Measurements from ENCODE around the gene ZNF630.
A peak's percentile ranks its signal among the peaks of the same experiment; 100 is the strongest.
"Not testable (repeated sequence)": the region's sequence is repeated elsewhere in the genome, so short reads cannot be mapped to it uniquely, and the experiment has no call there.

Gene ZNF630
- 1.3 reads per million for total RNA-seq

DNA sequence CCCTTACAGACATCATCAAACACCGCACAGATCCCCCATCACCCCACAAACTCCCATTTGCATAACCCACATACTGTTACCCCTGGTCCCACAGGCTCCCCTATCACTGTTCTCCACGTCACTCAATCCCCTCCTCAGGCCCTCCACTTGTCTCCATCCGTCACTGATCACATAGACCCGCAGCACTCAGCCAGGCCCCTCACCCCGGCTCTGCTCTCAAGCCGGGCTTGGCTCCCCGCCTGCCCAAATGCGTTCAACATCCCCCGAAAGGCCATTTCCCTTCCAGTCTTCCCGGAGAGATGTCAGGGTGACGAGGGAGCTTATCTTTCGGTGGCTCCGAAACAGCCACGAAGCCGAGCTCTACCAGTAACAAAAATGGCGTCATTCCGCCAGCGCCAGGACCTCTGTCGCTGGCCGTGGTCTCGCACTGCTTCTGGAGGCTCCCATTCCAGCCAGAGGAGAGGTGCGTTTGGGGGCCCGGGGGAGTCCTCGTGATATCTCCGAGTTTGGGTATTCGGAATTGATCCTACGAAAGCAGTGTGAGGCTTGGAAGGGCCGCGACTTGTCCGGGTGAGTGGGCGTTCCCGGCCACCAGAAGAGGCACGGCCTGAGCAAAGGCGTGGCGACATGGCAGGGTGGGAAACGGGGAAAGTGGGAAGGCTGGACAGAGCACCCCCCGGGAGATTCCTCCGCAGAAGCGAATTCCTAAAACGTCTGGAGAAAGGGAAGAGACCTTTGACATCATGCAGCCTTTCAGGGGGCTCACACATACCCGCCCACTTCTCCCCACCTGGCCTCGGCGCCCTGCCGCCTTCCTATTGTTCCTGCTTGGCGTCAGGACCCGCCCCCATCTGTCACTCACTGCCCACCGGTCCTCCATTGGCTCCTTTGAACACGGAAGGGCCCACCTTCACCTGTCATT, at the start of gene ZNF630:
Gene ZNF630 (minus strand): TSS at position 577 of the 922 bp plus-strand sequence. CDS start 4,754 bp downstream, outside the sequence.
- peak; percentile 8 for DNase-seq

DNA sequence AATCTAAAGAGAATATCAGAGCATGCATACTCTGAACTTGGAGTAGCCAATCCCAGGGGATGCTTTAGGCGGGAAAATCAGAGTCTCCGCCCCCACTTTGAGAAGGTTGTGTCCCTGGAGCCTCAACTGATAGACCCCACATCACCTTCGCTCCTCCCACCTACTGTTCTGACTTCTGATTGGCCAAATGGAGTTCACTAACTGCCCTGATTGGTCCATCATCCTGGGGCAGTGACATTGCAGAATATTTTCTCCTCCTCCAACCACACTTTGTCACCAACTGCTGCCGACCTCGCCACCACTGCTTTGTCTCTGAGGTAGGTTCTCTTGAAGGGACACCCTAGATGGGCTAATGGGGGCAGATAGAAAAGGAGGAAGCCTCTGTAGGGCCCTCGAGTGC, 36.3 kb upstream of the ZNF630 start:
- no peak for DNase-seq

DNA sequence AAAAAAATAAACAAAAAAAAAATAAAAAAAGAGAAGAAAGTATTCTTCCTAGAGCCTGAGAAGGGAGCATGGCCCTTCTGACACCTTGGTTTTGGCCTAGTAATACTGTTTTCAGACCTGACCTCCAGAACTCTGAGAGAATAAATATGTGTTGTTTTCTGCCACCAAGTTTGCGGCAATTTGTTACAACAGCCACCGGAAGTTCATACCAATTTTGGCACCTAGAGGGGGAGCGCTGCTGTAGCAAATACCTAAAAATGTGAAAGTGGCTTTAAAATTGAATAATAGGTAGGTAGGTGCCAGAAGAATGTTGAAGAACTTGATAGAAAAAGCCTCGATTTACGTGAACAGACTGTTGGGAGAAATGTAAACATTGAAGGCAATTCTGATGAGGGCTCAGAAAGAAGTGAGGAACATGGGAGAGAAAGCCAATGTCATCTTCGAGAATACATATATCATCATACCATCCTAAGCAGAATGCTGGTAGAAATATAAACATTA, 31.5 kb upstream of the ZNF630 start:
- no peak for DNase-seq

DNA sequence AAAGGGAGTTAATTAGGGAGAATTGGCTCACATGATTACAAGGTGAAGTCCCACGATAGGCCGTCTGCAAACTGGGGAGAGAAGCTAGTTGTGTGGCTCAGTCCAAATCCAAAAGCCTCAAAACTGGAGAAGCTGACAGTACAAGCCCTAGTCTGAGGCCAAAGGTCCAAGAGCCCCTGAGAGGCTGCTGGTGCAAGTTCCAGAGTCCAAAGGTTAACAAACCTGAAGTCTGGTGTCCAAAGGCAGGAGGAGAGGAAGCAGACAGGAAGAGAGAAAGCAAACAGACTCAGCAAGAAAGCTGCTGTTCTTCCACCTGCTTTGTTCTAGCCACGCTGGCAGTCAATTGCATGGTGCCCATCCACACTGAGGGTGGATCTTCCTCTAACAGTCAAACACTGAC, 30.0 kb upstream of the ZNF630 start:
- no peak for DNase-seq

DNA sequence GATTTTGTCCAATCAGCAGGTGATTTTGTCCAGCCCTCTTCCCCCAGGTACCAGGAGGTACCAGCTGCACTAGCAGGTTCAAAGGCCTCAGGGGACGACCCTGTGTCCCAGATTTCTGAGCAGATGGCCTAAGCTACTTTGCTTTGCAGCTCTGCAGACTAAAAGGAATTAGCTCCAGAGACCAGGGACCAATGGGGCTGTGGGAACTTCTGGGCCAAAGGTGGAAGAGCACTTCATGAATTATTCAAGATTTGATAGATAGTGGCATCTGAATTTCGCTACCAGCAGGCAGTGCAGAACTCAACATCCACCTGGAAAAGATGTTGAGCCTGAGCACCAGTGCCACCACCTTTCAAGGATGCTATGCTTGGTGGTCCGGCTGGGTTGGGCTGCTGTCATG, 21.1 kb upstream of the ZNF630 start:
- not testable (repeated sequence) for DNase-seq

DNA sequence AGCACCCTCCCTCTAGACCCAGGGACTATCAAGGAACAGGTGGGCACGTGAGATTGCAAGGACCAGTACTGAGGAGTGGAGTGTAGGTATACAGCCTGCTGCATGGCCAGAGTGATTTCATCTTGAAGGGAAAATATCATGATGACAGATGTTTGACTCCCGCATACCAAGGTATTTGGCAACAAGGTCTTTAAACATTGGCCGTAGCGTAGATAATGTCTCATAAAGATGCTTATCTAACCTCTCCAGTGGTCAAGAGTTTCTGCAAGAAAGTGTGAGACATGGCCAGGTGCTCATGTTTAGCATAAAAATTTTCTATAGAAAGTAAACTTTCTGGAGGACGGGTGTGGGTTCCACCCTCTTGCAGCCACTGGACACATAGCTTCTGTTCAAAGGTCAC, 18.7 kb upstream of the ZNF630 start:
- DNase-seq = no peak

DNA sequence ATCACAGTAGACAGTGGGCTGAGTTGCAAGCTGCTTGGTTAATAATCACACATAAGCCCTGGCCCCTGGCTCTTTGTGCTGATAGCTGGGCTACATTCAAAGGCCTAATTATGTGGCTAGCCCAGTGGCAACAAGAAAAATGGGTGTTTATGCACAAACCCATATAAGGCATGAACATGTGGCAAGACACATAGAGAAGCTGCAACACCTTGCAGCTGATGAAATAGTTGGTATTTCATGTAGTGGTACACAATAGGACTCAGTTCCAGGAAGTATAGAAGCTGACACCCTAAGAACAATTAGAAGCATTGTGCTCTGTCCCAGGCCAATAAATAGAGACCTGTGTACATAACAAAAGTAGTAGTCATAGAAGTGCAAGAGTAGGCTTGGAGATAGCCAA, 14.6 kb upstream of the ZNF630 start:
- DNase-seq = no peak

DNA sequence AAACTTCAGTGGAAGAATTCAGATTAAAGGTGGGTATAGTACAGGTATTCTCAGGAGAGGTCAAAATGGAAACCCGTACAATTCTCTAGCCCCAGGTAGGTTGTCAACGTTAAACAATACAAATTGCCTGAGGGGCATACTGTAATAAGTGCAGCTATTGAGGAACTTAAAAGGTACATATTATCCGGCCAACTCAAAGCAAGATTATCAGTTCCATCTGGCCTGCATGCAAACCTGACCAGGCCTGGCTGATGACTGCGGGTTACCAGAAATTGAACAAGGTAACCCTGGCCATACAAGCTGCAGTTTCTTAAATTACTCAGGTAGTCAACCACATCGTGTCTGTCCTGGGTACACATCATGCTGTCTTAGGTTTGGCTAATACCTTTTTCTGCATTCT, 12.3 kb upstream of the ZNF630 start:
- no peak for DNase-seq

DNA sequence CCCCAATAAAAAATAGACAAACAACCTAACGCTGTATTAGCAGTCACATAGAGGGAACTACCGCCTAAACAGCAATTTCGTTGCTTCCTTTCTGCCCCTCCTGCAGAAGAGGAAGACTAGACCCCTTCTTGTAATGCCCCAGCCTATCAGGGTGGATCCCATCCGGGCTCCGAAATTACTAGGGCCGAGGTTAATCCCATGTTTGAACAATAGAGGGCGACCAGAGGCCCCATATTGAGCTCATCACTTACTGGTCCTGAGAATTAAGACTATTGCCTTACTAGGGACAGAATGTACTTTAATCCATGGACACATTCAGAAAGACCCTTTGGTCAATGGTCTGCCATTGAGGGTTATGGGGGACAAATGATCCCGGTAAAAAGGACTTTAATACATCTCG, 11.8 kb upstream of the ZNF630 start:
- peak; percentile 5 for DNase-seq

DNA sequence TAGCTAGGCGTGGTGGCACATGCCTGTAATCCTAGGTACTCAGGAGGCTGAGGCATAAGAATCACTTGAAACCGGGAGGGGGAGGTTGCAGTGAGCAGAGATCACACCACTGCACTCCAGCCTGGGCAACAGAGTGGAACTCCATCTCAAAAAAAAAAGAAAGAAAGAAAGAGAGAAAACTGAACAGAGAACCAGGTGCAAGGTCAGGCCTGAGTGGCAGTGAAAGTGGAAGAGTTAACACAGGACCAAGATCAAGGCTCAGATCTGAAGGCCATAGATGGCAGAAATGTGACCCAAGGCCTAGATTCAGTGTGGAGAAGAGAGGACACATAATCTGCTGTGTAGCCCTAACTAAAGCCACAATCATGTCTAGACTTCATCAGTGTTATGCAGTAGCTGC, 4.9 kb upstream of the ZNF630 start:
- no peak for DNase-seq

DNA sequence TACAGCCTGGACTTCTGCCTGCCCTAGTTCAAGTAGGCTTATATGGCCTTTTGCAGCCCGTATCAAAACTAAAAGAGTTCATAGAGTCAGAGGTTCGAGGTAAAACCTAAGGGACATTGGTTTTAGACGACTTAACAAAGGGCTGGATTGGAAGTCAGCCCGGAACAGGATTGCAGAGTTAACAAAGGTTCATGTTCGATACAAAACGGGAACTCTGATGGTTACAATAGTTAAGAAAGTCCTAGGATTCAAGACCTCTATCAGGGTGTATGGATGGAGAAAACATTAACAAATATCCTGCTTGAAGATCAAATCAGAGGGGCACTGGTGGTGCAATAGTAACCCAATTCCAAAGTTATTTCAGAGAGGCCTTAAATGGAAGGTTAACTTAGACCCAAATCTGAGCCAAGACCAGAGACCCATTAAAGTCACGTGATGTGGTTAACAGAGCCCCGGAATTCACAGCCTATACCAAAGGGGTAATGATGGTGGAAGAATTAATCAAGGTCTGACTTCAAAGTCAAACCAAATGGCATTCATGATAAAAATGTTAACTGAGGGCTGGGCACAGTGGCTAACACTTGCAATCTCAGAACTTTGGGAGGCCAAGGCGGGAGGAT, 656 bp upstream of the ZNF630 start:
- no peak for DNase-seq

DNA sequence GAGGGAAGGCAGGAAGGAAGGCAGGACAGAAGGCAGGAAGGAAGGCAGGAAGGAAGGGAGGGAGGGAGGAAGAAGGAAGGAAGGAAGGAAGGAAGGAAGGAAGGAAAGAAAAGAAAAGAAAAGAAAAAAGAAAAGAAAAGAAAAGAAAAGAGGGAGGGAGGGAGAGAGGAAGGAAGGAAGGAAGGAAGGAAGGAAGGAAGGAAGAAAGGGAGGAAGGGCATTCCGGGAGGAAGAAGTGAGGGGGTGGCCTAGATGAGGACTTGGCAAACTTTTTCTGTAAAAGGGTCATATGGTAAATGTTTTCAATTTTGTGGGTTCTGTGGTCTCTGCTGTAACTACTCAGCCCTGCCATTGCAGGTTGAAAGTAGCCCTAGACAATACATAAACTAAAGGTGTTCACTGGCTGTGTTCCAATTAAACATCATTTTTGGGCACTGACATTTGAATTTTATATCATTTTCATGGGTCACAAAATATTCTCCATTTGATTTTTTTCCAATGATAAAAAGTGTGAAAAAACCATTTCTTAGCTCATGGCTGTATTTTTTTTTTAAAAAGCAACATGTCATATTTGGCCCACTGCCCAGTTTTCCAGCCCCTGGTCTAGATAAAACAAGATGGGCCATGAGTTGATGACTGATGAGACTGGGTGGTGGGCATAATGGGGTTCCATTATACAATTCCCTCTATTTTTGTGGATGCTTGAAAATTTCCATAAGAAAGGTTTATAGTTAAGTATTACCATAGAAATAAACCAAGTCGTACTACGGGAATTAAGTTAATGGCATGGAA, 3.1 kb downstream of the ZNF630 start:
- no peak for DNase-seq

DNA sequence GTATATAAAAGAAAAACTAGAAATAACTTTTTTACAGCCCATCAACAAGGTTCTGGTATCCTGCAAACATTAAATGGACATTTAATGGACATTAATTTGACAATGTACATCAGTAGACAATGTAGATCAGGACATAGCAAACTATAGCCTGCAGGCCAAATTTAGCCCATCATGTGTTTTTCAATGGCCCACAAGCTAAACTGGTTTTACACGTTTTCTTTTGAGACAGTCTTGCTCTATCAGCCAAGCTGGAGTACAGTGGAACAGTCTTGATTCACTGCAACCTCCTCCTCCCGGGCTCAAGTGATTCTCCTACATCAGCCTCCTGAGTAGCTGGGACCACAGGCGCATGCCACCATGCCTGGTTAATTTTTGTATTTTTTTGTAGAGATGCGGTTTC, 7.2 kb downstream of the ZNF630 start:
- no peak for DNase-seq

DNA sequence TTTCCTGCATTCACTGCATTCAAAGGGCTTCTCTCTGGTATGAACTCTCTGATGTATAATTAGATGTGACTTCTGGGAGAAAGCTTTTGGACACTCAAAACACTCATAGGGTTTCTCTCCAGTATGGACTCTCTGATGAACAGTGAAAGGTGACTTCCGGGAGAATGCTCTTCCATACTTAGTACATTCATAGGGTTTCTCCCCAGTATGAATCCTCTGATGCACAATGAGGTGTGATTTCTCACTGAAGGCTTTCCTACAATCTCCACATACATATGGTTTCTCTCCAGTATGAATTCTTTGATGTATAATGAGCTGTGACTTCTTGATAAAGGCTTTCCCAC, 12.2 kb downstream of the ZNF630 start:
- no peak for DNase-seq

DNA sequence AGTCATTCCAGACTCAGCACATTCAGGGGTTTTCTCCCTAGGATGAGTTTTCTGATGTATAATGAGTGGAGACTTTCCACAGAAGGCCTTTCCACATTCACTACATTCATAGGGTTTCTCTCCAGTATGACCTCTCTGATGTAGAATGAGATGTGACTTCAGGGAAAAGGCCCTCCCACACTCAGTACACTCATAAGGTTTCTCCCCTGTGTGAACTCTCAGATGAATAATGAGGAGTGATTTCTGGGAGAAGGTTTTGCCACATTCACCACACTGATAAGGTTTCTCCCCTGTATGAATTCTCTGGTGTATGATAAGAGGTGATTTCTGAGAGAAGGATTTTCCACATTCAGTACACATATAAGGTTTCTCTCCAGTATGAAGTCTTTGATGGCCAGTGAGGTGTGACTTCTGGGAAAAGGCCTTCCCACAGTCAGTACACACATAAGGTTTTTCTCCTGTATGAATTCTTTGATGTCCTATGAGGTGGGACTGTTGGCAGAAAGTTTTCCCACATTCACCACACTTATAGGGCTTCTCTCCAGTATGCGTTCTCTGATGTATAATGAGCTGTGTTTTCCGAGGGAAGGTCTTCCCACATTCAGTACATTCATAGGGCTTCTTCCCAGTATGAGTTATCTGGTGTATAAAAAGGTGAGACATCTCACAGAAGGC, 12.7 kb downstream of the ZNF630 start:
- no peak for DNase-seq

DNA sequence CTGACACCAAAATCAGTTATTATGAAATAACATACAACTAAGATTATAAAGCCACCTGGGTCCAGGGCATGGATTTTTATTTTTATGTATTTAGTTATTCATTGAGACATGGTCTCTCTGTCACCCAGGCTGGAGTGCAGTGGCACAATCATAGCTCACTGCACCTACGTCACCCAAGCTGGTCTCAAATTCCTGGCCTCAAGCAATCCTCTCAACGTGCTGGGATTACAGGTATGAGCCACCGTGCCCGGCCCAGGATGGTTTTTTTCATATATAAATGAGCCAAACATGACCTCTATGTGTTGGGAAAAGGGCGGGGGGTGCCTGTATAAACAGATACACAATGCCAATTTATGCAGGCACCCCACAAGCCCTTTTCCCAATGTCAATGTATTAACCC, 24.6 kb downstream of the ZNF630 start:
- no peak for DNase-seq

DNA sequence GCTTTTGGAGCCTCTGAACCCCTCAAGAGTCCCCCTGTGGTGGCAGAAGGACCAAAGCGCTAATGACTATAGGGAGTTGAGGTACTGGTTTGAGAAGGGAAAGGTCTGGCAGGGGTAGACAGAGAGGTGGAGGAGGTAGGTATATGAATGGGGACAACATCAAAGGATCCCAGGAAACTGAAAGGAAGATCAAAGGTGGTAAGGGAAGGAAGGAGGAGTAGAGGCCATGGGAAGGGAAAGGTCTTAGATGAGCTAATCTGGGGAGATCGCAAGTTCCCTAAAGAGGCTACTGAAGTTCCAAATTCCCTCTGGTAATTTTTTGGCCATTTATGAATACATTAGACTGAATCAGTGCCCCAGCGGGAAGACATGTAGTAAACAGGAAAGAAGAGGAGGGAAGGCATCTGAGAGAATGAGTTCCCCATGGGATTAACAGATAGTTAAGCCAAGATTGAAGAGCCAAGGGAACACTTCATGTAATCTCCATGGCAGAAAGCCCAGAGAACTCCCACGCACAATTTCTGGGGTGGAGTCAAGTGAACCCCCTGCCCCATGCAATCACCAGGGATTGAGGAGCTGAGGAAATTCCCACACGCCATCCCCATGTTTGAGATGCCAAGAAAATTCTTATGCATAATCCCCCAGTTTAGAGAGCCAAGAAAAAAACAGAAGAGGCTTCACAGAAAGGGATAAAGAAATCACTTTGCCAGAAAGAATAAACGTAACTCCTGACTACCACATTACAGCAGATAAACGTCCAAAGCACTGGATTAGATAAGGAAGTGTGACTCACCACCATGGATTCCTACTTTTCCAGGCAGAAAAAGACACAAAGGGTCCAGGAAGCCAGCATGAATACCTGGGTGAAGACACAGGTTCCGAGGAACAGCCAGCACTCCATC, 25.8 kb downstream of the ZNF630 start:
- no peak for DNase-seq

DNA sequence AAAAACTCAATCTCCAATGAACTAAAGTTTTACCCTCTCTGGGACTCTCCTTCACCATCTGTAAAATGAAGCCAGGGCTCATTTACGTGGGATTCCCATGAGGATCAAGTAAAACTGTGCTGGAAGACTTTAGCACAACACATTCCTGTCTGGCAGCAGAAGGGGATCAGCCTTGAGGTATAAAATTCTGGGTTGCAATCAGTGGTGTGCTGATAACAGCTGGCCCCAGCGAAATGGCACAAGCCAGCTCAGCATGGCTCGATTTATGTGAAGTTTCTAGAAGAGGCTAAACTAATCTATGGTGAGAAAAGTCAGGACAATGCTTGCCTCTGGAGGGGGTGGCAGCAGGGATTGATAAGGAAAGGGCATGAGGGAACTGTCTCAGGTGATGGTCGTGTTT, 28.4 kb downstream of the ZNF630 start:
- DNase-seq = no peak

DNA sequence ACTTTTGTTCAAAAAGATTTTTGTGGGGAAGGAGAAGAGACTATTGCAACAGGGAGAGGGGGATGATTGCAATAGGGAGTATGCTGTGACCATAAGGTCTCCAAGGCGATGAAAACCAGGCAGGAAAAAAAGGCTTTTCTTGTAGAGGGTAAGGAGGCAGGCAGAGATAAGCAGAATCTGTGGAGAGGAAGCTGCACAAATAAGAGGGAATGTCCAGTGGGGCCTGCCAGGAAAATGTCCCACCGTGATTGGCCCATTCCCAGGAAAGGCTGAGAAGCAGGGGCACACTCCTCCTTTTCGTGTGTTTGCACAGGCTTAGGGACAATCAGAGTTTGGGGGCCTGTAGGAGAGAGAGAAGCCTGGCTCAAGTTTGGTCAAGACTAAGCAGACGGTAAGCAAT, 35.5 kb downstream of the ZNF630 start:
- DNase-seq = no peak

DNA sequence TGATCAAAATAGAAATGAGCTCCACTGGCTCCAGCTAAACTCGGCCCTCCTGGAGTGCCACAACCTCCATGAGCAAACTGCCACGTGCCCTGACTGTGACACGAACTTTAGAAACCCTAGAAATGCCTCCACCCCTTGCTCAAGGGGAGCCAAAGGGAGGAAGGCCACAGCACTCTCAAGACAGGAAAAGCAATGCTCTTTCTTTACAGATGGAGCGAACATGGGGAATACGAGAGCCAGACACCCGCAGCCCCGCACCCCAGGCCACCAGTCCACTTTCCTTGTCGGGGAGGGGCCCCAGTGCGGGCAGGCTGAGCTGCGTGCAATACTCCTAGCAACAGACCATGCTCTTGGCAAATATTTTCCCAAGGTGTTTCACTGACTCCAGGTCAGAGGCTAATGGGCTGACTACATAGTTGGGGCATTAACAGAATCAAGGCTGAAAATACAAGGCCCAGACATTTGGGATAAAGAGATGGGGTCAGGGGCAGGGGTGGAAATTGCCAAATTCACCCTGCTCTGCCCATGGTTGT, 40.7 kb downstream of the ZNF630 start:
- not testable (repeated sequence) for DNase-seq

DNA sequence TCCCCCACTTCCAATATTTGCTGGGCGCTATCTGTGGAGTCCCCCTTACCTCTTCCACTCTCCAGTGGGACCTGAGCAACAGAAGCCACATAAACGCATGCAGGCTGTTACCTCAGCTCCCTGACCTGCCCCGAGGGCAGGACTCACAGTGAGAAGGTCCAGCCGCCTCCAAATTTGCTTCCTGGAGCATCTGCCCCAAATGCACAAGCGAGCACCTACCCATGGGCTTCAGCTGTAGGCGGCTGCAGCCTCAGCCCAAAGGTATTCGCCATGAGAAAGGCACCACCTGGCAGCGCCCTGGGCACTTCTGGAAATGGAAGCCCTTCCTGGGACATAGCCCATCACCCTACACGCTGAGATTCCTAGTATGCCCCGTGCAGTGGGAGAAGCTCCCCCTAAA, 41.2 kb downstream of the ZNF630 start:
- DNase-seq = no peak

Data from effector CD4-positive, alpha-beta T cell (primary cell).